Stimulated activated CD8-positive, alpha-beta memory T cell treated with anti-CD3 and anti-CD28 coated beads, Interleukin-12 subunit alpha, Interleukin-12 subunit beta, amount 100 ng/mL, for 1 hour (primary cell): Measurements from ENCODE around the gene MAN1A1.
"Not testable (repeated sequence)": the region's sequence is repeated elsewhere in the genome, so short reads cannot be mapped to it uniquely, and the experiment has no call there.

Source experiments
- DNase-seq: peaks from one replicate; pipeline ENCODE4 v3.0.0-alpha.2; 2020; ENCODE audit warnings: low read depth

MAN1A1 gene

DNA sequence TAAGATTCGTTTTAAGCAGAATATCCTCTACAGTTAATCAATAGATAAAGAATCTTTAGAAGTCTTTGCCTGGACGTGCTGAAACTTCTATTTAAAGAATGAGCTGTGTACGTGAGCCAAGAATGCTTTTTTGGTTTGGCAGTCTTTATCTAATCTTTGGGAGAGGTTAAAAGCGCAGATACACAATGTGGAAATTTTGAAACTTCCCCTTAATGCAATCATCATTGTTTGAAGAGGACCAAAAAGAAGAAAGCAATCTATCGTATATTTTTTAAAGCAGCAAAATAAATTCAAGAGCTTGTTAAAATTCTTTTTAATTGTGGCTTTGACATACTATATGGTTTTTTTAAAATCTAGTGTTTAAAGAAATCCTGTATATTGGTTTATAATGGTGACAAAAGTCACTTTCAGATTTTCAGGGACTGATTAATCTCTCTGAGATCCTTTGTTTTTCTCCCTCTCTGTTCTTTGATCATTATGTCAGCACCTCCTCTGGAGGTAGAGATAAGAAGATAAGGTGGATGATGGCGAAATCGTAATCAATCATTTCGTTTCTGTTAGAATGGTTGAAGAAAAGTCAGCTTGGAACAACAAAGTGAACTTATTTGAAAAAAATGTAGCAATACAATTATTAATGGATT is 179.0 kb downstream of the MAN1A1 start:
- no peak for DNase-seq

DNA sequence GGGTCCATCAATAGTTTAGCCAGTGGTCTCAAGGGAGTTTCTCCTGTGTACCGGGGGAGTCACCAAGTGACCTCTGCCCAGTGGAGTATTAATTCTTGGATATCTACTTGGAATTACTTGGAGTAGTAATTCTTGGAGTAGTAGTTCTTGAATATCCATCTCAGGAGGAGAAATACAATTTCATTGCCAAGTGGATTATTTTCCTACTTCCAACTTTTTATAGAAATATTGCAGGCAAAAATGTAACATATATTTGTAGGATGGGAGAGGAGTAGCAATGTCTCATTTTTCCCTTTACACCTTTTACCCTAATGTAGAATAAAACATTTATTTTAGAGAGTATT is 179.5 kb downstream of the MAN1A1 start:
- DNase-seq = no peak

- not testable (repeated sequence) for DNase-seq
These were observed 180.2 kb downstream of the MAN1A1 start for GRCh38 chr6:119169355-119169754.

GRCh38 chr6:119166024-119166784 is 183.4 kb downstream of the MAN1A1 start:
- DNase-seq = no peak

- no peak for DNase-seq
These were observed 186.6 kb downstream of the MAN1A1 start for GRCh38 chr6:119163006-119163405.

- DNase-seq = no peak
These were observed 187.3 kb downstream of the MAN1A1 start for GRCh38 chr6:119162134-119162775.

GRCh38 chr6:119161438-119161837 is 188.1 kb downstream of the MAN1A1 start:
- DNase-seq = no peak

GRCh38 chr6:119160911-119161310 is 188.7 kb downstream of the MAN1A1 start:
- DNase-seq = no peak

DNA sequence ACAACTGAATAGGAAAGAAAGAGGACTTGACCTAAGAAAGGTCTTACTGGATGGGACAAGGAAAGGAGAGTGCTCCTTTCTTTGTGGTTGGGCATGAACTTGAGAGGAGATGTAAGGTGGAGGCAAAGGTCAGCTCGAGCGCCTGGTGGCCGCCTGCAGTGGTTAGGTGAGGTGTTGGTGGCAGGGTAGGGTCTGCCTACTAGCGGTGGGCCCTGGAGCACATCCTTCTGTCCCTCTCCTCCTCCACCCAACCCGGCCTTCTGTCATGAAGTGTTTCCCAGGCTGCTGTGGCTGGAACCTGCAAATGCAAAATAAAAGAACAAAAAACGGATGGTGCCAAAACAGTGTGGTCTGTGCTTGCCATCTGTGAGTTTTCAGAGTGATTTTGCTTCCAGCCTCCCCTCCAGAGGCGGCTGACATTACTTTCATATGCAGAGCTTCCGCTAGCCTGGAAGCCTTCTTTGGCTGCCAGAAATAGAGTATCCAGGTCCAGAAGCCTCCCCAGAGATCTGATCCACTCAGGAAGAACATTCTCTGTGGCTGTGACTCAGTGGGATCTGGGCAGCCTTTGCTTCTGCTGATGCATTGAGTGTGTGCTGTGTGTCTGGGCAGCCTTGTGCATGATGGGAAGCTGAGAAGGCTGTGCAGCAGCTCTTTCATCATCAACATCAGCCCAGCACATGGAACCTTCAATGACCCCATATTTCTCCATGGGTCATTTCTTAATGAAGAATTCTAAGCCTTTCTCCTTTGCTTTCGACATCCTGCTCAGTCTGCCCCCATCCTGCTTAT is 191.3 kb downstream of the MAN1A1 start:
- no peak for DNase-seq

- DNase-seq = no peak
These were observed 192.1 kb downstream of the MAN1A1 start for GRCh38 chr6:119157506-119157815.

DNA sequence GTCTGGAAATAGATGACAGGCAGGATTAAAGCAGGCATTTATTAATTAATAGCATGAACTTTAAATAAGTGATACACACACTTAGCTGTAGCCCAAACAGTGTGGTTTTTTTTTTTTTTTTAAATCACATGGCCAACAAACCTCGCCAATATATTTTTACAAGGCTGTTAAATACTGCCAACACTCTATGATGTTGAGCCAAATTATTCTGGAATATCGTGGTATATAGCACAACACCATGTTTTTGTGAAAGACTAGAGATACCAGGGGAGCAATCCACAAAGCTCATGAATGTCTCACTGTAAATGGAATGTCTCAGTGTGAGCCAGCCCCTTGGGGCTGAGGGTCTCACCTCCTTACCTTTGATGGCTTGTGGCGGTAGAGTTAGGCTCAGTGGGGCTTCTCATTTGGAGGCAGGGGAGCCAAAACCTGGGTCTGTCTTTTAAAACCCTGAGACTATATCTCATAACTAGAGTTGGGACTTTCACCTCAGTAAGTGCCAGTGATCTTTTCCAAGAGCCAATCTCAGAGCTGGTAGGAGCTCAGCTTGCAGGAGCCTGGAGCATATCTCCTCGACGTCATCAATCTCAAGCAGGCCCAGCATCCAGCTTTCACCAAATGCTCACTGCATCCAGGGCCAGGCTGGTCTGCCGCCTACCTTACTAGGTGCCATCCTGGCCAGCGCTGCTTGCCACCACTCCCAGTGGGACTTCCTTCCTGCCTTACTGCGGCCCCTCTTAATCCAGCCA is 192.6 kb downstream of the MAN1A1 start:
- DNase-seq = no peak

- DNase-seq = not testable (repeated sequence)
These were observed 193.5 kb downstream of the MAN1A1 start for GRCh38 chr6:119156082-119156481.

DNA sequence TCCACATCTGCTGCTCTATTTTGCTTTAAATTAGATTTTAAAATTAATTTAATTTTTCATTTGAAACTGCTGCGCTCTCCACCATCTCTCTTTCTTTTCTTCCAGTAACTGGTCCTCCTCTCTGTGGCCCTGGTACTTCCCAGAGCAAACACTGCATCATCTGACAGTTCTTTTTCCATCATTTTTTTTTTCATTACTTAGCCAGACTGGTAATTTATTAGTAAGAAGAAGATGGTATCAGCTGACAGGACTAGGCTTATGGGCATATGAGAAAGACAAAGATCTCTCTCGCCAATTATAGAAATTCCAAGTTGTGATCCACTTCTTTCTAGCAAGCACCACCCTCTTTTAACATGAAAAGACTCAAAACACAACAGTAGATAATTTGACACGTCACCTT is 197.4 kb downstream of the MAN1A1 start:
- DNase-seq = no peak

DNA sequence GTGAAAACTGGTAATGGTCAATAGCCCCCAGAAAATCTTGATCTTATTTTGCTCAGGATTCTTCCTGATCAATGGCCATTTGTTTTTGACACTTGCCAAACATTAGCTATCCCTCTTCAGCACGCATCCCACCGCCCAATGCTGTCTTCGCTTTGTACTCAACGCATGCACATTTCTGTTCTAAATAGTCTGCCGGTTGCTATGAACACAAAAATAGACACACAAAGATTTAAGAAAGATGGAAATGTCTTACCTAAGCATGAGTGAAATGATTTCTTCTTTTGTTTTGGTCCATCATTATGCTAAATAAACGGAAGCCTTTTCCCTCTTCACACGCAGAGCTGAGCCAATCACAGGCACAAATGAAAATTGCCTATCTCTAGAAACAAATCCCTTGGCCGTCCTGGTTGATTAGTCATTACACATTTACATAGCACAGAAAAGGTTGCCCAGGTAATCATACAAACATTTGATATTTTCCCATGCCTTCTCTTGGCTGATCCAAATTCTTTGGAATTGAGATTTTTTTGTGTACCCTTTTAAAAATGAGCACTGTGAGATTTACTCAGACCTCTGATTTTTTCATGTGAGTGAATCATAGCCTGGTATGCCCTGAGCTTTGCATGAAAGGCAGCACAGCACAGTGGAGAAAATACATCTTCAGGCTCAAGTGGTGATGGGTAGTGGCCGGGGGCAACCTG is 200.6 kb downstream of the MAN1A1 start:
- no peak for DNase-seq

DNA sequence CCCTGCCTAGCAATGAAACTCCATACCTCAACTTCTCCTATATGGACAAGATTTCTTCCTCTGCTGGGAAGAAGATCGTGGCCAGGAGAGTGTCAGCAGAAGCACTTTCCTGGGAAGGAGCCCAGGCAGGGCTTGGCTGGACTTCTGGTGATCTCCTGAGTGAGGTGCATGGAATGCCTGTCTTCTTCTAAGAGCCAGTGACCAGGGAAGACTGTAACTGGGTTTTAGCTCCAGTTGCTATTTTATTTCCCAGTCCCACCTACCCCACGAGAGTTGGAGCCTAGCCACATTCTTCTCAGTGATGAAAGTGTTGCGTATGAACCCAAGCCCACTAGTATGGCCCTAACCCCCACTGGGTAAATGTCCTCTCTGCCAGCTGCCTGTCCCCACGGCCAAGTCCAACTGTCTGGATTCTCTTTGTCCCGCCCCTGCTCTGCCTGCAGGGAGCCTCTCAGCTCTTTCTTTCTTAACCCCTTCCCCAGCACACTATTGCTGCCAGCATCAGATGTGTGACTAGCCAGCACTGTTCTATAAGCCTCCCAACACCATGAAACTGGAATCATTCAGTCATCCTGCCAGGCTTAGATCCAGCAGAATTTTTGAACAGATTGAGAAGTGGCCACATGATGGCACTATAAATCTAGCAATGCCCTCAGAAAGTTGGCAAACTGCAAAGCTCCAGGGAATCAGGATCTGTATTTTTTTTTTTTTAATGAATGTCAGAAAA is 201.3 kb downstream of the MAN1A1 start:
- no peak for DNase-seq

DNA sequence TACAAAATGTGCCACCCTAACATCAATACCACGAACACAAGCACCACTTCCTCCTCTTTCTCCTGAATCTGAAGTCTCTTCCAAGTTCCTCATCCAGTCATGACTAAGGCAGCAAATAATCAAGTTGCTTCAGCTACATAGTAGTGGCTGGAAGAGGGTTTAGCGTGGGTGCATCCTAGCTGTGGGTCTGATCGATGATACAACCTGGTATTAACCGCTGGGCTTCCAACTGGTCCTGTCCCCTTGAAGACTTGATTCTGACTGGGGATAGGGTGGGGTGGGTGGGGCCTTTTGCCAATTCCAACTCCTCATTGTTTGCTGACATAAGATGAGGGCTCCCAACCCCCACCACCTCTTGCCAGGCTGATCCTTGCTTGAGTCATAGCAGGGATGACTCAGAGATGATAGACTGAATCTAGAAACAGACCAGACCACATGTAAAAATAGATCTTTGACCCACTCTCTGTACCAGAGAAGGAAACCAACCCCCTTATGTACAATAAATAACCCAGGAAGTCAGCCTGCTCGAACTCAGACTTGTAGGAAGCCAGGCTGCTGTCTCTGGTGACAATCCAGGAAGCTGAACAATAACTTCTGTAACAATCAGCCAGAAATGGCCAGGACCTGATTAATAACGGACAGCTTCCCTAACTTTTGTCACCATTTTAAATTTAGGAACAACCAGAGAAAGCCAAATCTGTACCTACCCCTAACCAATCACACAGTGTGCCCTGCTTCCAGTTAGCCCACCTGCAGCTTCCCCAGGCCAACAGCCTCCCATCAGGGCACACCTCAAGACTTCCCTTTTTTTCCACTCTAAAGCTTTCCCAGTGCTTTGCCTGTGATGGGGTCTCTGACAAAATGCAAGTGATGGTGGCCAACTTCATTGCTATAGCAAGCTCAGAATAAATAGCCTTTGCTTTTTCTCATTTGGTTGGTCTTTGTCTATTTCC is 202.2 kb downstream of the MAN1A1 start:
- no peak for DNase-seq

DNA sequence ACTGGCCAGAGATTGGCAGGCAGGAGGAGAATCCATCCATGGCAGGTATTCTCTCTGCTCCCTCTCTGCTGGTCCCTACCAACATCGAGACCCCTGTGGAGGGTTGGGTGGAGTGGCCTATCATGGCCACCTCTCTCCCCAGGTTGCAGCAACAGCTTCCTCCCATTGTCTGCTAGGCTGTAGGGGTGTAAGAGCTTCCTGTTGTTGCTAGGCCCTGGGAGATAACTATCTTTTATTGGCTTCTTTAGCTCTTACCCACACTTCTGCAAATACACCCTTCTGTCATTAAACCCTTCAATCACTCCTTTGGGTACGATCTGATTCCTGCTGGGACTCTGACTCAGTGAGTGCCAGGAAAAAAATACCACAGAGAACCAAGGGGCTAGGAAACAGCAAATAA is 204.4 kb downstream of the MAN1A1 start:
- no peak for DNase-seq

DNA sequence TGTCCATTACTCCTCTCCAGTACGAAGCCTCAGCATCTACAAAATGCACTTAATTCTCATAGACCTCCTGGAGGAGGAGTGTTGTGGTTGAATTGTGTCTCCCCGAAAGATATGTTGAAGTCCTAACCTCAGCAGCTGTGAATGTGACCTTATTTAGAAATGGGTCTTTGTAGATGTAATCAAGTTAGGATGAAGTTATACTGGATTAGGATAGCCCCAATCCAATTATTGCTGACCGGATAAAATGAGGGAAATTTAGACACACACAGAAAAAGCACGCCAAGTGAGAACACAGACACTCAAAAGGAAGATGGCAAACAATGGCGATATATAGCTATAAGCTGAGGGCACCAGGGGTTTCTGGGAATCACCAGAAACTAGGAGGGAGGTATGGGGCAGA is 206.9 kb downstream of the MAN1A1 start:
- DNase-seq = no peak

DNA sequence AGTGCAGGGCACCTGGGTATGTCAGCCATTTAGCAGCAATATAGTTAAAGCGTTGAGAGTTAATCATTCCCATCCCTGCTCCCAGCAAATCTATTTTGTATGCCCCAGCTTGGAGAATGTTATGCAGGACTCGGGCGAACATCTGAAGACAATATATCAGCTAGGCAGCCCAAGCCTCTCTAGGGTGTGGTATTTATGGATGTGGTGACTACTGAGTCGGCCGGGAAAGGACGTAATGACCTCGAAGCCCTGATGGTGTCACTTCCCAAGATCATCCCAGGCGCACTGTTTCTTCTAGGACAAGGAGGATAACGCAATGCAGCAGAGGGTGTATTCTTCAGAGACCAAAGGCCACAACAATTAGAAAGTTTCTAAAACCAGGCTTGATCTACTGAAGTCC is 207.5 kb downstream of the MAN1A1 start:
- DNase-seq = no peak
